GM20000 (cell line): ENCODE measurements around the gene ADAMTSL1.

Source experiments
- DNase-seq: peaks from one replicate; pipeline ENCODE4 v3.0.0; 2012; ENCODE audit warnings: low spot score
- TF ChIP-seq, protein P1 (sequence below): IDR thresholded peaks from 2 replicates; pipeline ENCODE4 v1.5.1; 2012; ENCODE audit warnings: mild to moderate bottlenecking, control low read depth; ENCODE audit errors: extremely low read depth, missing control alignments

ADAMTSL1 gene

DNA sequence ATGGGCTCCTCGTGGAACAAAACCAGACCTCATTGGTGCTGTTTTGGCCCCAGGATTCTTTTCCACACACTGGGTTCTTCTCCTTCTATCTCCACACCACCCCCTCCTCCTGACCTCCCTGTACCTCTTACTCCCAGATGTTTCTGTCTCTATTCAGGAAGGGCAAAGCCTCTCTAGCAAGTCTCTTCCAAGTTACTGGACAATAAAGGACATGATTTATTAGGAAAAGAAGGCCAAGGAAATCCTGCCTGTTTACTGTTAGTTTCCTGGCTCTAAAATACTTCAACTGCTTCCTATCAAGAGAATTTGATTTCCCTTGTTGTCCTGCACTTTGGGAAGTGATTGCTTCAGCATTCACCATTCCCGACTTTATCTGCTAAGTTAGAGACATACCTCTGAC, 297.1 kb downstream of the ADAMTSL1 start:
- TF ChIP-seq, protein P1, sequence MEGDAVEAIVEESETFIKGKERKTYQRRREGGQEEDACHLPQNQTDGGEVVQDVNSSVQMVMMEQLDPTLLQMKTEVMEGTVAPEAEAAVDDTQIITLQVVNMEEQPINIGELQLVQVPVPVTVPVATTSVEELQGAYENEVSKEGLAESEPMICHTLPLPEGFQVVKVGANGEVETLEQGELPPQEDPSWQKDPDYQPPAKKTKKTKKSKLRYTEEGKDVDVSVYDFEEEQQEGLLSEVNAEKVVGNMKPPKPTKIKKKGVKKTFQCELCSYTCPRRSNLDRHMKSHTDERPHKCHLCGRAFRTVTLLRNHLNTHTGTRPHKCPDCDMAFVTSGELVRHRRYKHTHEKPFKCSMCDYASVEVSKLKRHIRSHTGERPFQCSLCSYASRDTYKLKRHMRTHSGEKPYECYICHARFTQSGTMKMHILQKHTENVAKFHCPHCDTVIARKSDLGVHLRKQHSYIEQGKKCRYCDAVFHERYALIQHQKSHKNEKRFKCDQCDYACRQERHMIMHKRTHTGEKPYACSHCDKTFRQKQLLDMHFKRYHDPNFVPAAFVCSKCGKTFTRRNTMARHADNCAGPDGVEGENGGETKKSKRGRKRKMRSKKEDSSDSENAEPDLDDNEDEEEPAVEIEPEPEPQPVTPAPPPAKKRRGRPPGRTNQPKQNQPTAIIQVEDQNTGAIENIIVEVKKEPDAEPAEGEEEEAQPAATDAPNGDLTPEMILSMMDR, result no peak
- DNase-seq, result no peak

DNA sequence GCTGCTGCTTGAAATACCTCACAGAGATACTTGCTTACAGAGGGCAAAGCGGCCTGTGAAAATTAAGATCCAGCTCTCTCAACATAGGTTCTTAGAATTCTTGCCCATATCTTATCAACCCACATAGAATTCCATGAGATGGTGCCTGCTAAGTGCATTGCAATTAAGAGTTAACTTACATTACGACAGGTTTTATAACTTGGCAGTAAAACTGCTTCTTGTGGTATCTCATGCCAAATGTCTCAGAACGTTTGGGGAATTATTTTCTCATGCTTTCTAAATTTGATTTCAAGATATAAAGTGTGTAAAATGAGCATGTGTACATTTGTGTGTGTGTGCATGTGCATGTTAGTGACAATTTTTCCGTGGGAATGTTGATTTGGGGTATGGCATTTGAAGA, 297.8 kb downstream of the ADAMTSL1 start:
- TF ChIP-seq, protein P1, result no peak
- DNase-seq, result no peak

DNA sequence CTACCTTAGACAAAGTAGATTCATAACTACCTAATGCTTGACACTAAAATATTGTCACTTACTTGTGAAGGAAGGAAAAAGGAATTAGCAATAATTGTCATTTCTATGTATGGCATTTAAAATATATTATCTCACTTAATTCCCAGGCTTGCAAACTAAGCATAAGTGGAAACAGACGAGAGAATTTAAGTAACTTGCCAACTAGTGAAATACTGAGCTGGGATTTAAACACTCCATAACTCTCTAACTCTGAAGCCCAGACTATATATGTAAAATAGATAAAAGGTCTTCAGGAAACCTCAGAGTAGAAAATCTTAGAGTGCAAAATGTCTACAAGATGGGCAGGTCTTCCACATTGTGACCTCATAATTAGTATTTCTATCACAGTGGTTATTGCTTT, 301.3 kb downstream of the ADAMTSL1 start:
- DNase-seq, result no peak
- TF ChIP-seq, protein P1, result no peak

DNA sequence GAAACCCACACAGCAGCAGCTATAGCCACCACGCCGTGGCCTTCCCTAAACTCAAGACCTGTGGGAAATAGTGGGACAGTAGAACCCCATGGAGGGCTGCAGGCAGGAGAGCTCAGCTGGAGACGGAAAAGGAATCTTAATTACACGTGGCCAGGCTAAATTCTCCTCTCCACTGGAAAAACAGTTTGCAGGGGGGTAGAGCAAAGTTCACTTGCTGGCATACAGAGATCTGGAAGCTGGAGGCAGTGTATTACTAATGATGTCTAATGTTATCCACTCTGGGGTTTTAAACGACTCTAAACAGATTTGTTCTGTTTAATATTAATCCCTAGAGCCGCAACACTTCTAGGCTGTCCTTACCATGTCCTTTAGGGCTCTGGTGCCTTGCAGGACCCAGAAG, 302.0 kb downstream of the ADAMTSL1 start:
- TF ChIP-seq, protein P1, result no peak
- DNase-seq, result no peak

DNA sequence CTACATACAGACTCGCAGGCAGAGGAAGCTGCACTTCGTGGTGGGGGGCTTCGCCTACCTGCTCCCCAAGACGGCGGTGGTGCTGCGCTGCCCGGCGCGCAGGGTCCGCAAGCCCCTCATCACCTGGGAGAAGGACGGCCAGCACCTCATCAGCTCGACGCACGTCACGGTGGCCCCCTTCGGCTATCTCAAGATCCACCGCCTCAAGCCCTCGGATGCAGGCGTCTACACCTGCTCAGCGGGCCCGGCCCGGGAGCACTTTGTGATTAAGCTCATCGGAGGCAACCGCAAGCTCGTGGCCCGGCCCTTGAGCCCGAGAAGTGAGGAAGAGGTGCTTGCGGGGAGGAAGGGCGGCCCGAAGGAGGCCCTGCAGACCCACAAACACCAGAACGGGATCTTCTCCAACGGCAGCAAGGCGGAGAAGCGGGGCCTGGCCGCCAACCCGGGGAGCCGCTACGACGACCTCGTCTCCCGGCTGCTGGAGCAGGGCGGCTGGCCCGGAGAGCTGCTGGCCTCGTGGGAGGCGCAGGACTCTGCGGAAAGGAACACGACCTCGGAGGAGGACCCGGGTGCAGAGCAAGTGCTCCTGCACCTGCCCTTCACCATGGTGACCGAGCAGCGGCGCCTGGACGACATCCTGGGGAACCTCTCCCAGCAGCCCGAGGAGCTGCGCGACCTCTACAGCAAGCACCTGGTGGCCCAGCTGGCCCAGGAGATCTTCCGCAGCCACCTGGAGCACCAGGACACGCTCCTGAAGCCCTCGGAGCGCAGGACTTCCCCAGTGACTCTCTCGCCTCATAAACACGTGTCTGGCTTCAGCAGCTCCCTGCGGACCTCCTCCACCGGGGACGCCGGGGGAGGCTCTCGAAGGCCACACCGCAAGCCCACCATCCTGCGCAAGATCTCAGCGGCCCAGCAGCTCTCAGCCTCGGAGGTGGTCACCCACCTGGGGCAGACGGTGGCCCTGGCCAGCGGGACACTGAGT, 303.2 kb downstream of the ADAMTSL1 start:
- DNase-seq, result no peak
- TF ChIP-seq, protein P1, result no peak

DNA sequence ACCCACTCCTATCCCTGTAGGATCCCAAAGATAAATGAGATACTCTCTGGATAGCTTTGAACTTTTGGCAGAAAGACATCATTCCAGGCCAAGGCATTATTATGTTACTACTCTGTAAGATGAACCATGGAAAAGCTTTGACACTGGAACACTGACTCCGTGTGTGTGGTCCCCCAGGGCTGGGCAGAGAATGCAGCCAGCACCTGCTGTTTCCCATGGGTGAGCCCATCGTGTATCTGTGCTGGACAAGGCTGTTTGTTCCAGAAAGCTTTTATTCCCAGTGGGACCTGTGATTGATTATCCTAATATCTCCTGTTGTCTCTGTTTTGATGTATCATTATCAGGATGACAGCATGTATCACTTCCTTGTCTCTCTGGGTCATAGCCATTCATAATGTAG, 304.2 kb downstream of the ADAMTSL1 start:
- DNase-seq, result no peak
- TF ChIP-seq, protein P1, result no peak

DNA sequence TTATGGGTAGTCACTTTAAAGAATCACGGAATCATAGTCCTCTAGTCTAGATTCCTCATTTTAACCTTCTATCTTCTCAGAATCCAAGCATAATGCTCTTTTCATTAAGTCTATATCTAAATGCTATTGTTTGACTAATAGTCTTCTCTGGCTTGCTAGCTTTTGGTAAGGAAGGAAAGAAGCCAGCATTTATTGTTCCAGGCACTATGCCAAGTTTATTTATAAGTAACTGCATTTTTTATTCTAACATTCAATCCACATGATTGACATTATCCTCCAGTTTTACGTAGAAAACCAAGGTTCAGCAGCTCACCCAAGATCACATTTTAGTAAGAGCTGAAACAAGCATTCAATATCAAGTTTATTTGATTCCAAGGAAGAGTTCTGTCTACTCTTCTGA, 304.9 kb downstream of the ADAMTSL1 start:
- TF ChIP-seq, protein P1, result no peak
- DNase-seq, result no peak
